Stimulated activated CD4-positive, alpha-beta T cell treated with anti-CD3 and anti-CD28 coated beads, Interleukin-1b, Interleukin-23, amount 100 ng/mL, for 24 hours (primary cell): ENCODE data around the gene TREML2.
A peak's percentile ranks its signal among the peaks of the same experiment; 100 is the strongest.
"Not testable (repeated sequence)": the region's sequence is repeated elsewhere in the genome, so short reads cannot be mapped to it uniquely, and the experiment has no call there.

Experiments
- DNase-seq, 4 experiments: peaks; one replicate each; pipeline ENCODE4 v3.0.0-alpha.2; 2020; ENCODE audit warnings: low read depth in 4 of 4, low spot score in 1 of 4

The TREML2 gene

GRCh38 chr6:41209547-41210320 is 8.8 kb upstream of the TREML2 start:
- DNase-seq = no peak

GRCh38 chr6:41208439-41209106 is 7.6 kb upstream of the TREML2 start:
- no peak for DNase-seq

GRCh38 chr6:41204156-41204555 is 3.2 kb upstream of the TREML2 start:
- no peak for DNase-seq

- DNase-seq = no peak
Observed at GRCh38 chr6:41201764-41202173, 820 bp upstream of the TREML2 start.

GRCh38 chr6:41200296-41200900 is 551 bp downstream of the TREML2 start:
- DNase-seq = peak in 2 of 4 experiments; percentile 19 to 30

GRCh38 chr6:41199552-41200246 is 1.2 kb downstream of the TREML2 start:
- no peak for DNase-seq

- DNase-seq = no peak
Observed at GRCh38 chr6:41197234-41197633, 3.7 kb downstream of the TREML2 start.

- DNase-seq = no peak
Observed at GRCh38 chr6:41194386-41194785, 6.6 kb downstream of the TREML2 start.

GRCh38 chr6:41193884-41194283 is 7.1 kb downstream of the TREML2 start:
- DNase-seq = no peak

- DNase-seq = no peak
Observed at GRCh38 chr6:41193171-41193734, 7.7 kb downstream of the TREML2 start.

- DNase-seq = peak in 1 of 4 experiments; percentile 24
Observed at GRCh38 chr6:41191569-41191968, 9.4 kb downstream of the TREML2 start.

- no peak for DNase-seq
Observed at GRCh38 chr6:41190791-41191190, 10.2 kb downstream of the TREML2 start.

- DNase-seq = no peak
Observed at GRCh38 chr6:41189967-41190366, 11.0 kb downstream of the TREML2 start.

- not testable (repeated sequence) for DNase-seq
Observed at GRCh38 chr6:41189046-41189445, 11.9 kb downstream of the TREML2 start.

- no peak for DNase-seq
Observed at GRCh38 chr6:41187924-41188886, 12.7 kb downstream of the TREML2 start.

- no peak for DNase-seq
Observed at GRCh38 chr6:41186031-41186562, 14.9 kb downstream of the TREML2 start.

- no peak for DNase-seq
Observed at GRCh38 chr6:41184761-41185160, 16.2 kb downstream of the TREML2 start.

- peak in 2 of 4 experiments; percentile 20 to 43 for DNase-seq
Observed at GRCh38 chr6:41182069-41183034, 18.6 kb downstream of the TREML2 start.

- no peak for DNase-seq
Observed at GRCh38 chr6:41181566-41181965, 19.4 kb downstream of the TREML2 start.
